ENCODE data around the gene CHD2. TPM values are rescaled to one million over a fixed set of nuclear protein-coding genes. Genes with fewer than 3 reads are reported as not detected.

The CHD2 gene
- total RNA-seq, 1 donor from 2014 or later: 59.7 TPM

- Mint-ChIP-seq H3K4me1 (ENCODE audit: low read depth) (peaks cover 31% of the 10 kb centered on the region), H3K36me3 (ENCODE audit: low read depth) (peaks cover 53% of the 10 kb centered on the region), H3K9me3 (ENCODE audit: low read depth) (peaks cover 11% of the 10 kb centered on the region), H3K27ac (ENCODE audit: unreplicated experiment) (no peak overlapping the region), H3K27me3 (ENCODE audit: low read depth) (no peaks in the 10 kb centered on the region), H3K4me3 (ENCODE audit: unreplicated experiment) (no peak overlapping the region)
- TF ChIP-seq, protein P1, sequence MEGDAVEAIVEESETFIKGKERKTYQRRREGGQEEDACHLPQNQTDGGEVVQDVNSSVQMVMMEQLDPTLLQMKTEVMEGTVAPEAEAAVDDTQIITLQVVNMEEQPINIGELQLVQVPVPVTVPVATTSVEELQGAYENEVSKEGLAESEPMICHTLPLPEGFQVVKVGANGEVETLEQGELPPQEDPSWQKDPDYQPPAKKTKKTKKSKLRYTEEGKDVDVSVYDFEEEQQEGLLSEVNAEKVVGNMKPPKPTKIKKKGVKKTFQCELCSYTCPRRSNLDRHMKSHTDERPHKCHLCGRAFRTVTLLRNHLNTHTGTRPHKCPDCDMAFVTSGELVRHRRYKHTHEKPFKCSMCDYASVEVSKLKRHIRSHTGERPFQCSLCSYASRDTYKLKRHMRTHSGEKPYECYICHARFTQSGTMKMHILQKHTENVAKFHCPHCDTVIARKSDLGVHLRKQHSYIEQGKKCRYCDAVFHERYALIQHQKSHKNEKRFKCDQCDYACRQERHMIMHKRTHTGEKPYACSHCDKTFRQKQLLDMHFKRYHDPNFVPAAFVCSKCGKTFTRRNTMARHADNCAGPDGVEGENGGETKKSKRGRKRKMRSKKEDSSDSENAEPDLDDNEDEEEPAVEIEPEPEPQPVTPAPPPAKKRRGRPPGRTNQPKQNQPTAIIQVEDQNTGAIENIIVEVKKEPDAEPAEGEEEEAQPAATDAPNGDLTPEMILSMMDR (IDR thresholded peaks at IDR 0.05): no peak
- DNase-seq (ENCODE audit: low spot score): no peak
These were observed 53.9 kb downstream of the CHD2 start for GRCh38 chr15:92954002-92954401.

DNA sequence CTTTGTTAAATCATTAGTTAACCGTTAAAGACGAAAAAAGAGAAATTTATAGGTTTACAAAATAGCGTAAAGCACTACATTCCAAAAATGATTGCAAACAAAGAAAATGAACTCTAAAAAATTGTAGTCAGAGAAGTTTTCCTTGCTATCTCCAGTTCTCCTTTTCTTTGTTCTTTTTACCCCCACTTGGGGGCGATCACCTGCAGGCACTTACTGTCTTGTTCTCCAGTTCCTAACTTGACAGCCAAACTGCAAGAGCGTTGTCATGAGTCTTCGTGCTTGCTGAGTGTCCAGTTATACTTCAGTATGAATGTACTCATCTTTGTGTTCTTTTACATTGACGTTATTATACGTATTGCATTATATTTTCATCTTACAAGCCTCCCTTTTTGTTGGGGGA is 54.5 kb downstream of the CHD2 start:
- no peaks in the 10 kb centered on the region for H3K27me3 Mint-ChIP-seq (ENCODE audit: low read depth)
- peaks cover 32% of the 10 kb centered on the region for H3K4me1 Mint-ChIP-seq (ENCODE audit: low read depth)
- TF ChIP-seq, protein P1 (IDR thresholded peaks at IDR 0.05): peak; percentile 64
- H3K36me3 Mint-ChIP-seq (ENCODE audit: low read depth): peaks cover 50% of the 10 kb centered on the region
- DNase-seq (ENCODE audit: low spot score): no peak
- H3K9me3 Mint-ChIP-seq (ENCODE audit: low read depth): peaks cover 5% of the 10 kb centered on the region
- no peak overlapping the region for H3K4me3 Mint-ChIP-seq (ENCODE audit: unreplicated experiment)
- no peak overlapping the region for H3K27ac Mint-ChIP-seq (ENCODE audit: unreplicated experiment)

DNA sequence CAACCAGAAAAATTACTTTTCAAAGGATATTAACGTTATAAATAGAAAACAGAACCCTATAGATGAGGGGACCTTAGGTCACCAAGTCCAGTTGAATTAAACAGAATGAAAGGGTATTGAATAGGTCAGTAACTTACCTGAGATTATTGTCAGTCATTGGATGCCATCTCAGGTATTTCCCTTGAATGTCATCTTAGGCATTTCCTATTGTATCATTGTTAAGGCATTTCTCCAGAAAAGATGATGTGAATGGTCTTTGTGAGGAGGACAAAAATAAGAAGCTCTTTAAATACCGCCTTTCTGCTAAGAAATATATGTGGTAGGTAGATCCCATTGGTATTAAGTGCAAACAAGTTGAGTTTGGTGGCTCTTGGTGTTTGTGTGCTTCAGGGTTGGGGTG is 55.6 kb downstream of the CHD2 start:
- no peaks in the 10 kb centered on the region for H3K9me3 Mint-ChIP-seq (ENCODE audit: low read depth)
- H3K27ac Mint-ChIP-seq (ENCODE audit: unreplicated experiment): peak overlapping the region; percentile 27
- no peaks in the 10 kb centered on the region for H3K27me3 Mint-ChIP-seq (ENCODE audit: low read depth)
- H3K4me1 Mint-ChIP-seq (ENCODE audit: low read depth): peaks cover 30% of the 10 kb centered on the region
- H3K4me3 Mint-ChIP-seq (ENCODE audit: unreplicated experiment): no peak overlapping the region
- peaks cover 43% of the 10 kb centered on the region for H3K36me3 Mint-ChIP-seq (ENCODE audit: low read depth)
- DNase-seq (ENCODE audit: low spot score): no peak
- TF ChIP-seq, protein P1 (IDR thresholded peaks at IDR 0.05): no peak

DNA sequence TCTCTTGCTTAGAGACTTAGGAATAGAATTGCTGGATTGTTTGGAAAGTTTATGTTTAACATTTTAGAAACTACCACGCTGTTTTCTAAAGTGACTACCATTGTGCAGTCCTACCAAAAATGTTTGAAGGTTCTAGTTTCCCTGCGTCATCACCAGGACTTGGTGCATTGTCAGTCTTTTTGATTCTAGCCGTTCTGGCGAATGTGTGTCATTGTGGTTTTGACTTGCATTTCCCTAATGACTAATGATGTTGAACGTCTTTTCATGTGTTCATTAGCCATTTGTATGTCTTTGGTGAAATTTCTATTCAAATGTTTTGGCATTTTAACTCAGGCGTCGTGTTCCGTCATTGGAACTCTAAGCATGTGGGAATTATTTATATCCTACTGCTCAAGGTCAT is 58.0 kb downstream of the CHD2 start:
- Mint-ChIP-seq H3K9me3 (ENCODE audit: low read depth) (peaks cover 4% of the 10 kb centered on the region), H3K36me3 (ENCODE audit: low read depth) (peaks cover 44% of the 10 kb centered on the region), H3K27ac (ENCODE audit: unreplicated experiment) (peak overlapping the region; percentile 25), H3K4me3 (ENCODE audit: unreplicated experiment) (no peak overlapping the region), H3K4me1 (ENCODE audit: low read depth) (peaks cover 21% of the 10 kb centered on the region), H3K27me3 (ENCODE audit: low read depth) (no peaks in the 10 kb centered on the region)
- TF ChIP-seq, protein P1 (IDR thresholded peaks at IDR 0.05): no peak
- no peak for DNase-seq (ENCODE audit: low spot score)

GRCh38 chr15:92959219-92959618 is 59.1 kb downstream of the CHD2 start:
- Mint-ChIP-seq H3K27me3 (ENCODE audit: low read depth) (no peaks in the 10 kb centered on the region), H3K27ac (ENCODE audit: unreplicated experiment) (peak overlapping the region; percentile 12), H3K4me3 (ENCODE audit: unreplicated experiment) (no peak overlapping the region), H3K36me3 (ENCODE audit: low read depth) (peaks cover 48% of the 10 kb centered on the region), H3K9me3 (ENCODE audit: low read depth) (peaks cover 5% of the 10 kb centered on the region), H3K4me1 (ENCODE audit: low read depth) (peaks cover 29% of the 10 kb centered on the region)
- TF ChIP-seq, protein P1 (IDR thresholded peaks at IDR 0.05): no peak
- DNase-seq (ENCODE audit: low spot score): no peak
